Measurements from ENCODE around the gene GUSB. TPM values are rescaled to one million over a fixed set of nuclear protein-coding genes. Genes with fewer than 3 reads are reported as not detected.
"Not testable (repeated sequence)": the region's sequence is repeated elsewhere in the genome, so short reads cannot be mapped to it uniquely, and the experiment has no call there.

GUSB gene
- total and polyA plus RNA-seq, 10 of the 15 experiments (the other 5 are each of a cell fraction or from before 2014, with no cell fraction given), result 9.8 to 71.2 (median 45.4) TPM

DNA sequence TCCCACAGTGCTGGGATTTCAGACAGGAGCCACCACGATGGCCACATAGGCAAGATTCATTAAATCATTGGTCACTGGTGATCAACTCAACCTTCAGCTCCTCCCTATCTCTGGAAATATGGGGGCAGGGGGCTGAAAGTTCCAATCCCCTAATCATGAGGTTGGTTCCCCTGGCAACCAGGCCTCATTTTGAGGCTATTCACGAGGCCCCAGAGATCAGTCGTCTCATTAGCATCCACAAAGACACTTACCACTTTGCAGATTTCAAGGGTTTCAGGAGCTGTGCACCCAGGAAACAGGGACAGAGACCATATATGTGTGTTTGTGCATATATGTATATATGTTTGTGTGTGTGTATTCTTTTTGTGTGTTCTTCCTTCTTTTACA is 7.7 kb upstream of the GUSB start:
- Histone ChIP-seq H4K20me1 (ENCODE audit: control insufficient read depth, insufficient read depth) (no peaks in the 10 kb centered on the region), H2AFZ (ENCODE audit: control insufficient read depth, low read depth, low read length) (no peak overlapping the region), H3K79me2 (ENCODE audit: control insufficient read depth, insufficient read depth, low read length) (no peaks in the 10 kb centered on the region), H3K27ac (ENCODE audit: control insufficient read depth, insufficient read depth) (no peak overlapping the region), H3K9ac (ENCODE audit: control insufficient read depth, insufficient read depth, low read length) (no peak overlapping the region), H3K9me3 (replicated peaks; ENCODE audit: control insufficient read depth, insufficient read depth, low read length) (no peaks in the 10 kb centered on the region), H3K36me3 (ENCODE audit: control insufficient read depth in 2 of 2, insufficient read depth in 2 of 2, low read length in 1 of 2) (no peaks in the 10 kb centered on the region), H3K4me3 (no peak overlapping the region), H3K27me3 (replicated peaks in 1 of 2; ENCODE audit: control insufficient read depth in 2 of 2, insufficient read depth in 2 of 2, low read length in 1 of 2) (no peaks in the 10 kb centered on the region), H3K4me1 (ENCODE audit: control insufficient read depth, insufficient read depth, low read length) (no peaks in the 10 kb centered on the region), H3K4me2 (ENCODE audit: control insufficient read depth, insufficient read depth) (no peak overlapping the region)
- SMC1A ChIA-PET (ENCODE audit: uncharacterized antibody, unreplicated experiment), result no interaction called here
- DNase-seq (ENCODE audit: low read depth, low spot score) (no peak), FAIRE-seq (no peak), ATAC-seq (no peak)
- 60% methylated on average over 3 of the region's 3 CpGs for WGBS (ENCODE audit: insufficient coverage, insufficient replicate concordance, low lambda C conversion rate, missing lambda C conversion rate)
- CTCF ChIA-PET, result no interaction called here
- TF ChIP-seq MYB (IDR thresholded peaks at IDR 0.05; ENCODE audit: borderline replicate concordance, low read depth, low read length) (no peak), CBFB (IDR thresholded peaks at IDR 0.05; ENCODE audit: low read depth) (no peak), ZNF207 (IDR thresholded peaks at IDR 0.05; ENCODE audit: borderline replicate concordance) (no peak), YBX1 (IDR thresholded peaks at IDR 0.05) (no peak), IKZF2 (IDR thresholded peaks at IDR 0.05) (no peak), RBBP5 (conservative IDR thresholded peaks at IDR 0.05) (no peak), MYC (IDR thresholded peaks at IDR 0.05; ENCODE audit: insufficient read depth, insufficient read length, insufficient replicate concordance, low read length, severe bottlenecking) (no peak), DPF2 (IDR thresholded peaks at IDR 0.05) (no peak), ESRRA (IDR thresholded peaks at IDR 0.05; ENCODE audit: low read length) (no peak), KDM1A (IDR thresholded peaks at IDR 0.05; ENCODE audit: borderline replicate concordance) (no peak), RELA (IDR thresholded peaks at IDR 0.05; ENCODE audit: borderline replicate concordance, partially characterized antibody) (no peak), ZSCAN29 (IDR thresholded peaks at IDR 0.05) (no peak), MTA2 (IDR thresholded peaks at IDR 0.05; ENCODE audit: low read depth) (no peak)
- TF ChIP-seq, protein P1, sequence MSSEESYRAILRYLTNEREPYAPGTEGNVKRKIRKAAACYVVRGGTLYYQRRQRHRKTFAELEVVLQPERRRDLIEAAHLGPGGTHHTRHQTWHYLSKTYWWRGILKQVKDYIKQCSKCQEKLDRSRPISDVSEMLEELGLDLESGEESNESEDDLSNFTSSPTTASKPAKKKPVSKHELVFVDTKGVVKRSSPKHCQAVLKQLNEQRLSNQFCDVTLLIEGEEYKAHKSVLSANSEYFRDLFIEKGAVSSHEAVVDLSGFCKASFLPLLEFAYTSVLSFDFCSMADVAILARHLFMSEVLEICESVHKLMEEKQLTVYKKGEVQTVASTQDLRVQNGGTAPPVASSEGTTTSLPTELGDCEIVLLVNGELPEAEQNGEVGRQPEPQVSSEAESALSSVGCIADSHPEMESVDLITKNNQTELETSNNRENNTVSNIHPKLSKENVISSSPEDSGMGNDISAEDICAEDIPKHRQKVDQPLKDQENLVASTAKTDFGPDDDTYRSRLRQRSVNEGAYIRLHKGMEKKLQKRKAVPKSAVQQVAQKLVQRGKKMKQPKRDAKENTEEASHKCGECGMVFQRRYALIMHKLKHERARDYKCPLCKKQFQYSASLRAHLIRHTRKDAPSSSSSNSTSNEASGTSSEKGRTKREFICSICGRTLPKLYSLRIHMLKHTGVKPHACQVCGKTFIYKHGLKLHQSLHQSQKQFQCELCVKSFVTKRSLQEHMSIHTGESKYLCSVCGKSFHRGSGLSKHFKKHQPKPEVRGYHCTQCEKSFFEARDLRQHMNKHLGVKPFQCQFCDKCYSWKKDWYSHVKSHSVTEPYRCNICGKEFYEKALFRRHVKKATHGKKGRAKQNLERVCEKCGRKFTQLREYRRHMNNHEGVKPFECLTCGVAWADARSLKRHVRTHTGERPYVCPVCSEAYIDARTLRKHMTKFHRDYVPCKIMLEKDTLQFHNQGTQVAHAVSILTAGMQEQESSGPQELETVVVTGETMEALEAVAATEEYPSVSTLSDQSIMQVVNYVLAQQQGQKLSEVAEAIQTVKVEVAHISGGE (CRISPR knock-in tag; IDR thresholded peaks at IDR 0.05), result no peak
- TF ChIP-seq, protein P2, sequence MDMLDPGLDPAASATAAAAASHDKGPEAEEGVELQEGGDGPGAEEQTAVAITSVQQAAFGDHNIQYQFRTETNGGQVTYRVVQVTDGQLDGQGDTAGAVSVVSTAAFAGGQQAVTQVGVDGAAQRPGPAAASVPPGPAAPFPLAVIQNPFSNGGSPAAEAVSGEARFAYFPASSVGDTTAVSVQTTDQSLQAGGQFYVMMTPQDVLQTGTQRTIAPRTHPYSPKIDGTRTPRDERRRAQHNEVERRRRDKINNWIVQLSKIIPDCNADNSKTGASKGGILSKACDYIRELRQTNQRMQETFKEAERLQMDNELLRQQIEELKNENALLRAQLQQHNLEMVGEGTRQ (IDR thresholded peaks at IDR 0.05; ENCODE audit: borderline replicate concordance, low read depth, low read length), result no peak
- RAD21 ChIA-PET (ENCODE audit: unreplicated experiment), result no interaction called here
- POLR2A ChIA-PET, result interaction anchor here (0.6 kb wide), 1 partner anchor 1313 kb away, joined by 3 read pairs; no protein-coding TSS in a partner anchor
- in situ Hi-C loops (cut with MboI), result no loop called here
- intact Hi-C loops (cut with micrococcal nuclease; ENCODE audit: unreplicated experiment), result loop anchor here (5.0 to 10.0 kb wide), 2 partner anchors 115 to 503 kb away; partner anchors contain the start of gene VKORC1L1
- BruUV-seq (replicated peaks), result no TSS peak

DNA sequence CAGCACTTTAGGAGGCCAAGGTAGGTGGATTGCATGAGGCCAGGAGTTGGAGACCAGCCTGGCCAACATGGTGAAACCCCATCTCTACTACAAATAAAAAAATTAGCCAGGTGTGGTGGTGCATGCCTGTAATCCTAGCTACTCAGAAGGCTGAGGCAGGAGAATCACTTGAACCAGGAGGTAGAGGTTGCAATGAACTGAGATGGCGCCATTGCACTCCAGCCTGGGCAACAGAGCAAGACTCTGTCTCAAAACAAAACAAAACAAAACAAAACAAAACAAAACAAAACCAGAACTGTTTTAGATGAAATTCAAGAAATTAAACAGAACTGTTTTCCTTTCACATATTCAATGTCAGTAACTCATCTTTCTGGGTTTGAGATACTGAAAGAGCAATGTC is 6.5 kb upstream of the GUSB start:
- H3K9ac ChIP-seq (ENCODE audit: control insufficient read depth, insufficient read depth, low read length); RAD21 ChIA-PET (ENCODE audit: unreplicated experiment); DNase-seq (ENCODE audit: low read depth, low spot score); H3K9me3 ChIP-seq (replicated peaks; ENCODE audit: control insufficient read depth, insufficient read depth, low read length); H3K79me2 ChIP-seq (ENCODE audit: control insufficient read depth, insufficient read depth, low read length); H3K4me1 ChIP-seq (ENCODE audit: control insufficient read depth, insufficient read depth, low read length); FAIRE-seq; H2AFZ ChIP-seq (ENCODE audit: control insufficient read depth, low read depth, low read length); H3K27ac ChIP-seq (ENCODE audit: control insufficient read depth, insufficient read depth); in situ Hi-C loops (cut with MboI); H3K36me3 ChIP-seq (ENCODE audit: control insufficient read depth in 2 of 2, insufficient read depth in 2 of 2, low read length in 1 of 2); H3K4me3 ChIP-seq; ATAC-seq; H3K27me3 ChIP-seq (replicated peaks in 1 of 2; ENCODE audit: control insufficient read depth in 2 of 2, insufficient read depth in 2 of 2, low read length in 1 of 2); POLR2A ChIA-PET; BruUV-seq (replicated peaks); H4K20me1 ChIP-seq (ENCODE audit: control insufficient read depth, insufficient read depth); H3K4me2 ChIP-seq (ENCODE audit: control insufficient read depth, insufficient read depth): not testable (repeated sequence)
- CTCF ChIA-PET, result interaction anchor here (0.9 kb wide), 1 partner anchor 329 kb away, joined by 3 read pairs; no protein-coding TSS in a partner anchor
- intact Hi-C loops (cut with micrococcal nuclease; ENCODE audit: unreplicated experiment), result loop anchor here (5.0 to 10.0 kb wide), 2 partner anchors 114 to 504 kb away; partner anchors contain the start of gene VKORC1L1
- WGBS (ENCODE audit: insufficient coverage, insufficient replicate concordance, low lambda C conversion rate, missing lambda C conversion rate), result 0% methylated on average over 1 of the region's 1 CpG
- SMC1A ChIA-PET (ENCODE audit: uncharacterized antibody, unreplicated experiment), result interaction anchor here (1.5 kb wide), 2 partner anchors 10 to 44 kb away, joined by 3 read pairs; no protein-coding TSS in a partner anchor

Measured in GM12878 (cell line).